ENCODE measurements around the gene HRCT1. TPM values are rescaled to one million over a fixed set of nuclear protein-coding genes. Genes with fewer than 3 reads are reported as not detected.
"Not testable (repeated sequence)": the region's sequence is repeated elsewhere in the genome, so short reads cannot be mapped to it uniquely, and the experiment has no call there.

HRCT1 gene
- total RNA-seq, 4 donors from 2014 or later: 9.1 to 32.6 (median 17.2) TPM

DNA sequence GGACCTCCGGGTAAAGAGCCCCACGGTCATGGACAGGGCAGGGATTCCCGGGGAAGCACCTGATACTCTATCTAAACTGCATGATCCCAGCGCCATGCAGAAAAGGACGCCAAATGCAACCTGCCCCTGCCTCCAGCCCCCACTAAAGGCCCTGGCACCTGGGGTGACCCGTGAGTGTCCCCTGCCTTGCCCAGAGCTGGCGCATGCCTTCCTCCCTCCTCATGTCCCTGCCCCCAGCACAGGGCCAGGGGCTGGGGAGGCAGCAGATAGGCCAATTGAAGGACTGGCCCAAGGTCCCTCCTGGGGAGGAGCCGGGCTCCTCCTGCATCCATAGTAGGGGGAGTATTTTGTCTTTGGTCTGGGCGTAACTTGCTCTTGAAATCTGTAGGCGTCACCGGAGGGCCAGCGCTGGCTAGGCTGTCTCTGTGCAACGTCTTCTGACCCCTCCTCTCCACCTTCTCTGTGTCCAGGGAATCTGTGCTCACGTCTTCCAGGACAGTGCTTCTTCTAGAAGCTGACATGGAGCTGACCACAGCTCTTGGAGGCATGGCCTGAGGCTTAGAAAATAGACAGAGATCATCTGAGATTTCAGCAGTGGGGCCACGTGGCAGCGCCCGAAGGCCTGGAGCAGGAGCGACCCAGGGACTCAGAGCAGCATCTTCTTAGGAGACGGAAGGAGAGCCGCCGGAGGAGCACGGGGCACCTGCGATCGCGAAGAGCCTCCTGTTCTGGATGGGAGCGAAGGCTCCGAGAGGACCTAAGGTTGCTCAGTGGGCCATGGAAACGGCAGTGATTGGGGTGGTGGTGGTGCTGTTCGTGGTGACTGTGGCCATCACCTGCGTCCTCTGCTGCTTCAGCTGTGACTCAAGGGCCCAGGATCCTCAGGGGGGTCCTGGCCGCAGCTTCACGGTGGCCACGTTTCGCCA is 3.9 kb downstream of the HRCT1 start:
- Histone ChIP-seq H3K4me1 (peaks cover 7 to 78% (median 32%) of the 10 kb centered on the region in 4 donors), H3K27ac (peak overlapping the region; percentile 70 to 97 (median 90)), H3K36me3 (no peaks in the 10 kb centered on the region), H3K9me3 (no peaks in the 10 kb centered on the region), H3K27me3 (no peaks in the 10 kb centered on the region), H3K4me3 (no peak overlapping the region)
- TF ChIP-seq CTCF (IDR thresholded peaks at IDR 0.05) (no peak), POLR2A (IDR thresholded peaks at IDR 0.05) (no peak)
- no peak for DNase-seq

- Histone ChIP-seq H3K4me3 (no peak overlapping the region), H3K27me3 (no peaks in the 10 kb centered on the region), H3K4me1 (peaks cover 7 to 78% (median 27%) of the 10 kb centered on the region in 4 donors), H3K27ac (peak overlapping the region; percentile 70 to 97 (median 90)), H3K36me3 (no peaks in the 10 kb centered on the region), H3K9me3 (no peaks in the 10 kb centered on the region)
- peak in 5 of 6 experiments; percentile 30 to 83 (median 79) for TF ChIP-seq CTCF (IDR thresholded peaks at IDR 0.05)
- TF ChIP-seq POLR2A (IDR thresholded peaks at IDR 0.05): peak in 1 of 2 donors; percentile 7
- peak; percentile 53 to 85 (median 75) for DNase-seq
These were observed 4.8 kb downstream of the HRCT1 start for GRCh38 chr9:35910613-35911359.

DNA sequence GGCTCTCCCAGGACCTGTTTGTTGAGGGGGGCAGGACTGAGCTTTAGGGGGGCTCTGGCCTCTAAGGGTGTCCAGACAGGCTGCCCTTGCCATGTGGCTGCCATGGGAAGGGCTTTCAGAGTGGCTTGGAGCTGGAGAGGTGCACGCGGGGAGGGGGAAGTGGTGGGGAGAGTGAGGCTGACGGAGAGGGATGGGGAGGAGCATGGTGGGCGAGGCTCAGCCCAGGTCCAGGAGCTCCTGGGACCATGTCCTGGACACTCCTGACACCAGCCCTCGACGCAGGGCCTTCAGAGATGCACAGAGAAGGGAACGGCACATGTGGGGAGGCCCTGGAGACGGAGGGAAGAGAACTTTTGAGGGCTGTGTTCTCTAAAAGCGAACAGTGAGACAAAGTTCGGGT is 5.7 kb downstream of the HRCT1 start:
- Histone ChIP-seq H3K27me3 (no peaks in the 10 kb centered on the region), H3K4me1 (peaks cover 7 to 76% (median 26%) of the 10 kb centered on the region in 4 donors), H3K27ac (peak overlapping the region in 2 of 4 donors; percentile 34 to 97), H3K9me3 (no peaks in the 10 kb centered on the region), H3K36me3 (no peaks in the 10 kb centered on the region), H3K4me3 (no peak overlapping the region)
- TF ChIP-seq CTCF (IDR thresholded peaks at IDR 0.05) (no peak), POLR2A (IDR thresholded peaks at IDR 0.05) (no peak)
- no peak for DNase-seq

GRCh38 chr9:35912791-35913400 is 6.9 kb downstream of the HRCT1 start:
- no peak for DNase-seq
- no peaks in the 10 kb centered on the region for H3K27me3 ChIP-seq
- H3K36me3 ChIP-seq: no peaks in the 10 kb centered on the region
- H3K4me1 ChIP-seq: peaks cover 2 to 76% (median 24%) of the 10 kb centered on the region in 4 donors
- H3K27ac ChIP-seq: peak overlapping the region in 1 of 4 donors; percentile 17
- TF ChIP-seq POLR2A (IDR thresholded peaks at IDR 0.05) (no peak), CTCF (IDR thresholded peaks at IDR 0.05) (no peak)
- no peaks in the 10 kb centered on the region for H3K9me3 ChIP-seq
- no peak overlapping the region for H3K4me3 ChIP-seq

- DNase-seq, H3K36me3 ChIP-seq, H3K27me3 ChIP-seq, H3K4me3 ChIP-seq, H3K9me3 ChIP-seq: not testable (repeated sequence)
- Histone ChIP-seq H3K4me1 (peaks cover 0 to 75% (median 21%) of the 10 kb centered on the region in 4 donors), H3K27ac (peak overlapping the region in 1 of 4 donors; percentile 17)
These were observed 7.4 kb downstream of the HRCT1 start for GRCh38 chr9:35913429-35913828.

All from Peyer's patch (tissue), 4 donors.